Measurements from ENCODE around the gene MEP1B. TPM values are rescaled to one million over a fixed set of nuclear protein-coding genes. Genes with fewer than 3 reads are reported as not detected.

The MEP1B gene
- total RNA-seq = under 1 TPM in 2 of 3 donors, not detected in 1; 0.15 to 0.33 TPM

DNA sequence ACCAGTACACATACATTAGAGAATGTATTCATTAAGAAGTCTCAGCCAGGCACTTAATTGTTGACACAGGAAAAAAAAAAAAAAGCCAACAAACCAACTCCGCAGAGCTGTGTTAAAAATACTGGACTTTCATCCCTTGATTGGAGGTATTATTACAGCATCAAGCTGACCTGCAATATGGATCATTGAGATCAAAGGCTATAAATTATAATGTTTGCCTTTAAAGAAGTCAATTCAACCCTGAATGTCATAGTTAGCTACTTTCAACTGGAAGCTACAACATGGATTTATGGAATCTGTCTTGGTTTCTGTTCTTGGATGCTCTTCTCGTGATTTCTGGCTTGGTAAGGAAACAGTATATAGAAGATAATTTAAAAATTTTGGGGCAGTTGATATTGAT is at the start of gene MEP1B:
TSS of gene MEP1B (plus strand) at position 250 of the 400 bp plus-strand sequence. CDS start at position 282, 32 bp downstream.
- no peaks in the 10 kb centered on the region for H3K9me3 ChIP-seq
- no peaks in the 10 kb centered on the region for H3K36me3 ChIP-seq
- no peaks in the 10 kb centered on the region for H3K27me3 ChIP-seq
- no peak for DNase-seq (ENCODE audit: low spot score in 2 of 2)
- TF ChIP-seq, protein P1, sequence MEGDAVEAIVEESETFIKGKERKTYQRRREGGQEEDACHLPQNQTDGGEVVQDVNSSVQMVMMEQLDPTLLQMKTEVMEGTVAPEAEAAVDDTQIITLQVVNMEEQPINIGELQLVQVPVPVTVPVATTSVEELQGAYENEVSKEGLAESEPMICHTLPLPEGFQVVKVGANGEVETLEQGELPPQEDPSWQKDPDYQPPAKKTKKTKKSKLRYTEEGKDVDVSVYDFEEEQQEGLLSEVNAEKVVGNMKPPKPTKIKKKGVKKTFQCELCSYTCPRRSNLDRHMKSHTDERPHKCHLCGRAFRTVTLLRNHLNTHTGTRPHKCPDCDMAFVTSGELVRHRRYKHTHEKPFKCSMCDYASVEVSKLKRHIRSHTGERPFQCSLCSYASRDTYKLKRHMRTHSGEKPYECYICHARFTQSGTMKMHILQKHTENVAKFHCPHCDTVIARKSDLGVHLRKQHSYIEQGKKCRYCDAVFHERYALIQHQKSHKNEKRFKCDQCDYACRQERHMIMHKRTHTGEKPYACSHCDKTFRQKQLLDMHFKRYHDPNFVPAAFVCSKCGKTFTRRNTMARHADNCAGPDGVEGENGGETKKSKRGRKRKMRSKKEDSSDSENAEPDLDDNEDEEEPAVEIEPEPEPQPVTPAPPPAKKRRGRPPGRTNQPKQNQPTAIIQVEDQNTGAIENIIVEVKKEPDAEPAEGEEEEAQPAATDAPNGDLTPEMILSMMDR (IDR thresholded peaks at IDR 0.05) = no peak
- TF ChIP-seq POLR2A (IDR thresholded peaks at IDR 0.05) = no peak
- no peaks in the 10 kb centered on the region for H3K4me1 ChIP-seq
- intact Hi-C loops (cut with DNase I; ENCODE audit: low total_unique reads) = no loop called here
- H3K27ac ChIP-seq = no peak within 1 kb of the TSS
- H3K4me3 ChIP-seq = no peak within 1 kb of the TSS

DNA sequence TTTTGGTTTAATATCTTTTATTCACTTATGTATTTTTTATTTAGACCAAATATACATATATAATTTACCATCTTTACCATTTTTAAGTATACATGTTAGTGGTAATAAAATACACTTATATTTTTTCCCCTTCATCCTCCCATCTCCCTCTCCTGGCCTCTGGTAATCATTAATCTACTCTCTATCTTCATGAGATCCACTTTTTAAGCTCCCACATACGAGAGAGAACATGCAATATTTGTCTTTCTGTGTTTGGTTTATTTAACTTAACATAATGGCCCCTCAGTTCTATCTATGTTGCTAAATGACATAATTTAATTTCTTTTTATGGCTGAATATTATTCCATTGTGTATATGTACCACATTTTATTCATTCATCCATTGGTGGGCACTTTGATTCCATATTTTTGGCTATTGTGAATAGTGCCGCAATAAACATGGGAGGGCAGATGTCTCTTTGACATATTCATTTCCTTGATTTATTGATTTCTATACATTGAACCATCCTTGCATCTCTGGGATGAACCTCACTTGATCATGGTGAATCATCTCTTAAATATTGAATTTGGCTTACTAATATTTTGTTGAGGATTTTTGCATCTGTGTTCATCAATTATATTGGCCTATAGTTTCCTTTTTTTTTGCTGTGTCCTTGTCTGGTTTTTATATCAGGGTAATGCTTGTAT is 41.5 kb upstream of the MEP1B start:
- Histone ChIP-seq H3K4me3 (no peak overlapping the region), H3K9me3 (no peaks in the 10 kb centered on the region), H3K27ac (no peak overlapping the region), H3K27me3 (no peaks in the 10 kb centered on the region), H3K4me1 (no peaks in the 10 kb centered on the region), H3K36me3 (no peaks in the 10 kb centered on the region)
- intact Hi-C loops (cut with DNase I; ENCODE audit: low total_unique reads) = no loop called here
- TF ChIP-seq POLR2A (IDR thresholded peaks at IDR 0.05) (no peak), POLR2AphosphoS5 (IDR thresholded peaks at IDR 0.05) (no peak)
- DNase-seq (ENCODE audit: low spot score in 2 of 2) = no peak

DNA sequence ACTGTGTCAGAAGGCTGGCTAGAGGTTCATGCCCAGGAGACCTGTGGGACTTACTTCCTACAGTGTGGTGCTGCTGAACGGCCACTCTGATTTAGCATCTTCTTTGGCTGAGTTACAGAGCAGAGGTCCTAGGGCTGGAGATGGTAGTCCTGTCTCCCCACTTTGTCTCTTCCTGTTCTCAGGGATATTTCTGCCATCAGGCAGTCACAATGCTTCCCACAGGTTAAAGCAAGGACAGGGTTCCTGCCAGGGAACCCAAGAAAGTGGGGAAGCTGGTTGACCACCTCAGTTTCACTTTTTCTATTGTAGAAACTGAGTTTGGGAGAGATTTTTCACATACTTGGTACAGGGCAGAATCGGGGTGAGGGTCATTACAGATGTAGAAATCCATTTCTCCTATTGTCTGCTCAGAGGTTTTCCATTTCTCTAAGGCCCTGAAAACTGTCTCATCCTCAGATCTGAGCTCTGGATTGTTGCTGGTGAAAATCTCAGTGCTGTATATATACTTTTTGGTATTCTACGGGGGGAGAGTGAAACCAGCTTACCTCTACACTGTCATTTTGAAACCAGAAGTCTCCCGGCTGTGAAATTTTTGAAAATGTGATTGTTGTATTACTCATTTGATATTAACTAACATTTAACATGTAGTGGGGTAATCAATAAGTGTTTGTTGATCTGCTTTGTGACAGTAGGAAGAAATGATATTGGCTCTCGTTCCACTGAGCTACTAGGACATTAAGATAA is 37.0 kb upstream of the MEP1B start:
- Histone ChIP-seq H3K36me3 (no peaks in the 10 kb centered on the region), H3K27me3 (no peaks in the 10 kb centered on the region), H3K9me3 (no peaks in the 10 kb centered on the region), H3K27ac (no peak overlapping the region), H3K4me1 (no peaks in the 10 kb centered on the region), H3K4me3 (no peak overlapping the region)
- intact Hi-C loops (cut with DNase I; ENCODE audit: low total_unique reads) = loop anchor here (10.0 kb wide), 1 partner anchor 402 kb away; no protein-coding TSS in a partner anchor
- TF ChIP-seq POLR2AphosphoS5 (IDR thresholded peaks at IDR 0.05) = no peak
- TF ChIP-seq, protein P1 (IDR thresholded peaks at IDR 0.05) = no peak
- TF ChIP-seq POLR2A (IDR thresholded peaks at IDR 0.05) = no peak
- no peak for DNase-seq (ENCODE audit: low spot score in 2 of 2)

DNA sequence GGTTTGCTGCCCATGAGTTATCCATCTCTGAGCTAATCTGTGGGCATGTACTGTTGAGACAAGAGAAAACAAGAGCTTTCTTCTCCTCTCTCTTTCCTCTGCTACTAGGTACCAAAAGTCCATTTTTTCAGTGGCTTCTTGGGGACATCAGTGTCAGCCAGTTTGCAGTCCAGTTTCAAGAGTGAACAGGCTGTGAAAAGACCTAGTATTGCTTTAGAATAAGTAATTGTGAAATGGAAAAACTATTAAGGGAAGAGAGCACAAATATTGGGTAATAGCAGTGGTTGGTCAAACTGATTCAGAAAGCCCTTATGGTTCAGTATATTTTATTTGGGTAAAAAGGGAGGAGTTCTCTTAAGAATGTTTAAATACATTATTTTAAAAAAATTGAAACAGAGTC is 33.0 kb upstream of the MEP1B start:
- no peak for TF ChIP-seq POLR2A (IDR thresholded peaks at IDR 0.05)
- TF ChIP-seq, protein P1 (IDR thresholded peaks at IDR 0.05) = no peak
- Histone ChIP-seq H3K27me3 (no peaks in the 10 kb centered on the region), H3K27ac (no peak overlapping the region), H3K9me3 (no peaks in the 10 kb centered on the region), H3K4me3 (no peak overlapping the region), H3K4me1 (no peaks in the 10 kb centered on the region), H3K36me3 (no peaks in the 10 kb centered on the region)
- intact Hi-C loops (cut with DNase I; ENCODE audit: low total_unique reads) = loop anchor here (10.0 kb wide), 1 partner anchor 398 kb away; no protein-coding TSS in a partner anchor
- DNase-seq (ENCODE audit: low spot score in 2 of 2) = no peak

DNA sequence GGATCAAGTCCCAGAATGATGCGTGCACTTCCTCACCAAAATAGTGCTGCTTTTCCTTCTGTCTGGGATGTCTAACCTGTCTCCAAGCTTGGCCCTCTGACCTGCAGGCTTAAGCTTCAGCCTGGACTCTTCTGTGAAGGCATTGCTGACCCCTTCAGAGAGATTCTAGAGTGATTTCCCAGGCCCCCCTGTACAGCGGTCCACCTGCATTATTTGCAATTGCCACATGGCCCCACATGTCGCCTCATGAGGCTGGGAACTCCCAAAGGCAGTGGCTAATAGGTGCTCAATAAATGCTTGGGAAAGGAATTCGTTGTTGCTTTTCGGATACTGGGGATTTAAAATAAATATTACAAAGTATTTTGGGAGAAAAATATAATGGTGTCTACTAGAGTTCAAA is 32.3 kb upstream of the MEP1B start:
- H3K27ac ChIP-seq = no peak overlapping the region
- H3K27me3 ChIP-seq = no peaks in the 10 kb centered on the region
- TF ChIP-seq, protein P1 (IDR thresholded peaks at IDR 0.05) = no peak
- TF ChIP-seq POLR2AphosphoS5 (IDR thresholded peaks at IDR 0.05) (no peak), POLR2A (IDR thresholded peaks at IDR 0.05) (no peak)
- H3K4me1 ChIP-seq = no peaks in the 10 kb centered on the region
- intact Hi-C loops (cut with DNase I; ENCODE audit: low total_unique reads) = loop anchor here (10.0 kb wide), 1 partner anchor 397 kb away; no protein-coding TSS in a partner anchor
- H3K4me3 ChIP-seq = peak overlapping the region in 1 of 3 donors; percentile 46
- no peaks in the 10 kb centered on the region for H3K9me3 ChIP-seq
- no peaks in the 10 kb centered on the region for H3K36me3 ChIP-seq
- DNase-seq (ENCODE audit: low spot score in 2 of 2) = no peak
